Body of pancreas (tissue), 4 donors: ENCODE results near the gene CACTIN.

Source experiments
- POLR2A ChIP-seq, 3 donors: fragments of 450-650 bp; IDR thresholded peaks; one replicate each; pipeline ENCODE4 v1.6.1; 2016; ENCODE audit warnings: antibody characterized with exemption in 3 of 3, mild to moderate bottlenecking in 2 of 3
- TF ChIP-seq, protein P1 (sequence below), 7 experiments: fragments of 450-650 bp in 4 of 7; fragments of 200-600 bp in 3 of 7; sonication (generic) in 3 of 7; IDR thresholded peaks; one replicate each; pipeline ENCODE4 v1.5.1; 2016 to 2019; ENCODE audit warnings: antibody characterized with exemption in 7 of 7

DNA sequence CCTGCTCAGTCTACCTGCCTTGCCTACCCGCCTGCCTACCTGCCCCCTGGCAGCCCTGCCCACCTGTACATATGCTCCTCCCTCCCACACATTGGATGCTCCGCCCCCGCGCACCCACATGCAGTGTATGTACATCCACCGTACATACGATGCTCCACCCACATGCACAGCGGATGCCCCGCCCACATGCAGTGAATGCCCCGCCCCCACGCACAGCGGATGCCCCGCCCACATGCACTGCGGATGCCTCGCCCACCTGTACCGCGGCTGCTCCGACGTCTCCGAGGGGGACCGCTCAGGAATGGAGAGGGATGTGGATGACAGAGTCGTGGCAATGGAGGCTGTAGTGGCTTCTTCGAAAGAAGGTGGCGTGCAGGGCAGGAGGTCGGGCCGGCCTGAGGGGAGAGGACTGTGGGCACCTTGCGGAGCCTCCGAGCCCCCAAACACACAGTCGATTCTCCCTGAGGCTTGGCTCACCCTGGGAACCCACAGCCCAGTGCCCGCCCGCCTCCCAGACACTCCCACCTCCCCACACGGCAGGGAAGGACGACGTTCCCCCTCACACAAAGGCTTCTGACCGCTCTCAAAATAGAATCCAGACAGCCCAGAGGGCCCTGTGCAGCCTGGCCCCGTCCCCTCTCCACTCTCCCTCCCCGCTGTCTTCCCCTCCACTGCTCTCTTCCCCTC is 16.5 kb upstream of the CACTIN start:
- TF ChIP-seq POLR2A (IDR thresholded peaks at IDR 0.05) = no peak
- TF ChIP-seq, protein P1, sequence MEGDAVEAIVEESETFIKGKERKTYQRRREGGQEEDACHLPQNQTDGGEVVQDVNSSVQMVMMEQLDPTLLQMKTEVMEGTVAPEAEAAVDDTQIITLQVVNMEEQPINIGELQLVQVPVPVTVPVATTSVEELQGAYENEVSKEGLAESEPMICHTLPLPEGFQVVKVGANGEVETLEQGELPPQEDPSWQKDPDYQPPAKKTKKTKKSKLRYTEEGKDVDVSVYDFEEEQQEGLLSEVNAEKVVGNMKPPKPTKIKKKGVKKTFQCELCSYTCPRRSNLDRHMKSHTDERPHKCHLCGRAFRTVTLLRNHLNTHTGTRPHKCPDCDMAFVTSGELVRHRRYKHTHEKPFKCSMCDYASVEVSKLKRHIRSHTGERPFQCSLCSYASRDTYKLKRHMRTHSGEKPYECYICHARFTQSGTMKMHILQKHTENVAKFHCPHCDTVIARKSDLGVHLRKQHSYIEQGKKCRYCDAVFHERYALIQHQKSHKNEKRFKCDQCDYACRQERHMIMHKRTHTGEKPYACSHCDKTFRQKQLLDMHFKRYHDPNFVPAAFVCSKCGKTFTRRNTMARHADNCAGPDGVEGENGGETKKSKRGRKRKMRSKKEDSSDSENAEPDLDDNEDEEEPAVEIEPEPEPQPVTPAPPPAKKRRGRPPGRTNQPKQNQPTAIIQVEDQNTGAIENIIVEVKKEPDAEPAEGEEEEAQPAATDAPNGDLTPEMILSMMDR (IDR thresholded peaks at IDR 0.05) = no peak
